NB4 (cell line): ENCODE measurements around the gene BTG1.

ENCODE experiments used
- DNase-seq: peaks from one replicate; pipeline ENCODE4 v3.0.0; 2010; ENCODE audit warnings: low read depth
- H3K4me3 ChIP-seq: one replicate; pipeline ENCODE4 v1.5.1; 2011; ENCODE audit warnings: mild to moderate bottlenecking, low read depth, low read length, moderate library complexity
- CTCF ChIP-seq: IDR thresholded peaks from one replicate; pipeline ENCODE4 v1.5.1; 2012; ENCODE audit warnings: low read depth, low read length
- MAX ChIP-seq: IDR thresholded peaks from 2 replicates; pipeline ENCODE4 v1.6.1; 2011; ENCODE audit warnings: low read depth, low read length
- MYC ChIP-seq: IDR thresholded peaks from 2 replicates; pipeline ENCODE4 v1.6.1; 2011; ENCODE audit warnings: low read depth, low read length
- POLR2A ChIP-seq: IDR thresholded peaks from 2 replicates; pipeline ENCODE4 v1.6.1; 2011; ENCODE audit warnings: mild to moderate bottlenecking; ENCODE audit not compliant: insufficient read length; ENCODE audit errors: extremely low read depth

Gene BTG1

GRCh38 chr12:92147491-92147890, 1.8 kb upstream of the BTG1 start:
- peak overlapping the region; percentile 85 for H3K4me3 ChIP-seq
- TF ChIP-seq POLR2A (no peak), MAX (no peak), CTCF (no peak), MYC (no peak)
- peak; percentile 39 for DNase-seq

- no peak for TF ChIP-seq MYC
- no peak for TF ChIP-seq MAX
- TF ChIP-seq CTCF = no peak
- TF ChIP-seq POLR2A = no peak
- peak overlapping the region; percentile 85 for H3K4me3 ChIP-seq
- peak; percentile 40 for DNase-seq
Observed at GRCh38 chr12:92146497-92147224, 1.0 kb upstream of the BTG1 start.

GRCh38 chr12:92145481-92145730, 240 bp downstream of the BTG1 start:
- TF ChIP-seq MYC = no peak
- no peak for TF ChIP-seq MAX
- no peak for TF ChIP-seq POLR2A
- TF ChIP-seq CTCF = no peak
- no peak for DNase-seq
- peak overlapping the region; percentile 80 for H3K4me3 ChIP-seq

GRCh38 chr12:92144631-92145480, 790 bp downstream of the BTG1 start:
- TF ChIP-seq POLR2A (peak; percentile 14), MYC (no peak), MAX (no peak), CTCF (peak; percentile 0)
- peak; percentile 78 for DNase-seq
- peak overlapping the region; percentile 80 for H3K4me3 ChIP-seq

- peak; percentile 97 for DNase-seq
- peak overlapping the region; percentile 80 for H3K4me3 ChIP-seq
- peak; percentile 47; the same call in 1 of the 2 replicates for TF ChIP-seq MYC
- TF ChIP-seq MAX = peak; percentile 80
- TF ChIP-seq POLR2A = peak; percentile 25
- peak; percentile 96 for TF ChIP-seq CTCF
Observed at GRCh38 chr12:92143686-92144630, 1.7 kb downstream of the BTG1 start.
